Omental fat pad (tissue), 4 donors: ENCODE results near the gene C9orf43. TPM values are rescaled to one million over a fixed set of nuclear protein-coding genes. Genes with fewer than 3 reads are reported as not detected.

Experiments used
- ATAC-seq: fragments of 150-250 bp; one replicate; pipeline ENCODE4 v1.9.1; 2016; ENCODE audit warnings: mild to moderate bottlenecking, moderate library complexity; ENCODE audit not compliant: low FRiP score
- DNase-seq: peaks from one replicate; pipeline ENCODE4 v3.0.0-alpha.2; 2019; ENCODE audit warnings: low spot score
- total RNA-seq, 4 donors: library from RNA; depleted of rRNA; stranded (reverse); fragments of >200 nt; gene quantifications; one replicate each; pipeline ENCODE4 v1.1.0, GENCODE V29; 2016
- TF ChIP-seq, protein P1 (sequence below), 3 donors: fragments of 450-650 bp; IDR thresholded peaks; one replicate each; pipeline ENCODE4 v1.5.1; 2016 to 2017; ENCODE audit warnings: antibody characterized with exemption in 3 of 3, mild to moderate bottlenecking in 3 of 3, moderate library complexity in 2 of 3

Gene C9orf43
- total RNA-seq, 4 donors from 2014 or later, result 0.37 to 0.96 (median 0.53) TPM

GRCh38 chr9:113468716-113469448 lies 58.3 kb downstream of the C9orf43 start:
- DNase-seq (no peak), ATAC-seq (no peak)
- TF ChIP-seq, protein P1, sequence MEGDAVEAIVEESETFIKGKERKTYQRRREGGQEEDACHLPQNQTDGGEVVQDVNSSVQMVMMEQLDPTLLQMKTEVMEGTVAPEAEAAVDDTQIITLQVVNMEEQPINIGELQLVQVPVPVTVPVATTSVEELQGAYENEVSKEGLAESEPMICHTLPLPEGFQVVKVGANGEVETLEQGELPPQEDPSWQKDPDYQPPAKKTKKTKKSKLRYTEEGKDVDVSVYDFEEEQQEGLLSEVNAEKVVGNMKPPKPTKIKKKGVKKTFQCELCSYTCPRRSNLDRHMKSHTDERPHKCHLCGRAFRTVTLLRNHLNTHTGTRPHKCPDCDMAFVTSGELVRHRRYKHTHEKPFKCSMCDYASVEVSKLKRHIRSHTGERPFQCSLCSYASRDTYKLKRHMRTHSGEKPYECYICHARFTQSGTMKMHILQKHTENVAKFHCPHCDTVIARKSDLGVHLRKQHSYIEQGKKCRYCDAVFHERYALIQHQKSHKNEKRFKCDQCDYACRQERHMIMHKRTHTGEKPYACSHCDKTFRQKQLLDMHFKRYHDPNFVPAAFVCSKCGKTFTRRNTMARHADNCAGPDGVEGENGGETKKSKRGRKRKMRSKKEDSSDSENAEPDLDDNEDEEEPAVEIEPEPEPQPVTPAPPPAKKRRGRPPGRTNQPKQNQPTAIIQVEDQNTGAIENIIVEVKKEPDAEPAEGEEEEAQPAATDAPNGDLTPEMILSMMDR (IDR thresholded peaks at IDR 0.05), result no peak

GRCh38 chr9:113471143-113471542 lies 60.6 kb downstream of the C9orf43 start:
- ATAC-seq (no peak), DNase-seq (no peak)
- TF ChIP-seq, protein P1 (IDR thresholded peaks at IDR 0.05), result no peak

- no peak for ATAC-seq
- TF ChIP-seq, protein P1 (IDR thresholded peaks at IDR 0.05), result no peak
- no peak for DNase-seq
These were observed 61.0 kb downstream of the C9orf43 start for GRCh38 chr9:113471566-113471965.

DNA sequence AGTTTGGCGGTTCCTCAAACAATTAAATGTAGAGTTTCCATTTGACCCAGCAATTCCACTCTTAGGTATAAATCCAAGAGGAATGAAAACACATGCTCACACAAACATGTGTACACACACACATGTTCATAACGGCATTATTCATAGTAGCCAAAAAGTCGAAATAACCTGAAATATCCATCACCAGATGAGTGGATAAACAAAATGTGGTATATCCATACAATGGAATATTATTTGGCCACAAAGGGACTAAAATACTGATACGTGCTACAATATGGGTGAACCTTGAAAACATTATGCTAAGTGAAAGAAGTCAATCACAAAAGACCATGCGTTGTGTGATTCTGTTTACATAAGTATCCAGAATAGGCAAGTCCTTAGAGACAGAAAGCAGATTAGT lies 61.7 kb downstream of the C9orf43 start:
- ATAC-seq (no peak), DNase-seq (no peak)
- TF ChIP-seq, protein P1 (IDR thresholded peaks at IDR 0.05), result no peak

DNA sequence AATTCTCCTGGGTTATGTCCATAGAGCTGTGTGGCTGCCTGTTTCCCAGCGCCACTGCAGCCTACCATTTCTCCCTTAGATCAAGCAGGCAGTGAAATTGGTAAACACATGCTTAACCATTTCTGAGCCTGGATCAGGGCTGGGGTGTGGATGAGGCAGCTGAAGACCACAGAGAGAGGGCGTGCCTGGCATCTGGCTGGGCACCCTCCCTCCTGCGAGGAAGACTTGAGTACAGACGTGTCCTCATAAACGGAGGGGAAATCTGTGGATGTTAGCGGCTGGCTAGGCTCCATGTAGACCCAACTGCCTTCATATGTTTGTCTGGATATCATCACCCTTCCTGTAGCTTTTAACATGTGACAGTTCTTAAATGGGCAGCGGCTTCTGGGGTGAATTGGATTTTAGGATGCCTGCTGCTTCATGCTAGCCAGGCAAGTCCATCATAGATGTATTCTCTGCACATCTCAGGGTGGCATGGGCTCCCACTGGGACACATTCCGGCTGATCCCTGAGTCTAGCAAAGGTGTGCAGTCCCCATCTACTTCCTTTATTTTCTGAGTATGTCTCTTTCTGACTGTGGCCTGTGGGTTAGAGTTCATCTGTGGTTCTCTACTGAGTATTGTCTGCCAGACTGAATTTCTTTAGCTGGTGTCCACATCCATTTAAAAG lies 63.9 kb downstream of the C9orf43 start:
- TF ChIP-seq, protein P1 (IDR thresholded peaks at IDR 0.05), result no peak
- ATAC-seq, result no peak
- DNase-seq, result no peak

DNA sequence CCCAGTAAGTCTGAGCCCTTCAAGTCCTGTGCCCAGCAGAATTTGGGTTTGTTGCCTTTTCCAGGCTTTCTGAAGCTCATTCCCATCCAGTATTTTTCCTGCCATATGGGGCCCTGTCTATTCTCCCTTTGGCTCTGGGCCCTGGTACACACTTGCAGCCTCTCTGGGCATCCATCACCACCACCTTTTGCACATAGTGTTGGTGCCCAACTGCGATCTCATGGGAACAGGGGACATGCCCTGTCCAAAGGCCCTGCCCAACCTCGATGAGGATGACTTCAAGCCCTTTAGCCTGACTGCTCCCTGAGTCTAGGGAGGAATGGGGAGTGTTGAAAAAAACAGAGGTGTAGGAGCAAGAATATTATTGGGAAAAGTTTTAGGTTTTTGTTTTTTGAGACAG lies 64.5 kb downstream of the C9orf43 start:
- ATAC-seq (no peak), DNase-seq (no peak)
- TF ChIP-seq, protein P1 (IDR thresholded peaks at IDR 0.05), result no peak

- TF ChIP-seq, protein P1 (IDR thresholded peaks at IDR 0.05), result no peak
- no peak for ATAC-seq
- DNase-seq, result no peak
These were observed 65.4 kb downstream of the C9orf43 start for GRCh38 chr9:113475992-113476391.
